NT2/D1 (cell line): ENCODE data around the gene ATG2B.

ENCODE experiments used
- SUZ12 ChIP-seq: IDR thresholded peaks from 2 replicates; pipeline ENCODE4 v1.6.1; 2011; ENCODE audit not compliant: insufficient read length, insufficient read depth; ENCODE audit errors: extremely low read depth
- YY1 ChIP-seq: IDR thresholded peaks from 2 replicates; pipeline ENCODE4 v1.6.1; 2011; ENCODE audit not compliant: insufficient read length, insufficient read depth

GRCh38 chr14:96376093-96376492, 13.0 kb upstream of the ATG2B start:
- no peak for TF ChIP-seq YY1
- no peak for TF ChIP-seq SUZ12
